PC-3 (cell line): ENCODE results near the gene ZBED4. TPM values are rescaled to one million over a fixed set of nuclear protein-coding genes. Genes with fewer than 3 reads are reported as not detected.

ENCODE experiments used
- ATAC-seq: fragments of 200-7000 bp; cut with Tn5 transposase; 2 replicates; pipeline ENCODE4 v1.9.1; 2020; ENCODE audit warnings: mild to moderate bottlenecking, moderate library complexity
- BruUV-seq: library from RNA; stranded (reverse); fragments of 400-500 nt; replicated peaks from 2 replicates; lab custom pipeline; 2021; lab: Mats Ljungman, UMichigan
- CTCF ChIA-PET: fragments of 300-600 bp; sonication (Branson Sonifier 250); formaldehyde crosslinking; loops from one replicate; lab custom pipeline; 2022; ENCODE audit warnings: antibody characterized with exemption; lab: Charles Lee
- POLR2A ChIA-PET: fragments of 300-600 bp; sonication (Branson Sonifier 250); formaldehyde crosslinking; loops from one replicate; lab custom pipeline; 2022; ENCODE audit warnings: antibody characterized with exemption; ENCODE audit not compliant: unreplicated experiment; lab: Charles Lee
- DNase-seq: peaks from one replicate; pipeline ENCODE4 v3.0.0-alpha.2; 2015
- H2AFZ ChIP-seq: fragments of 300-600 bp; sonication (generic); 2 replicates; pipeline ENCODE4 v1.6.0; 2016; ENCODE audit warnings: antibody characterized with exemption, low read length
- H3F3A ChIP-seq: fragments of 300-600 bp; sonication (generic); one replicate; pipeline ENCODE4 v1.6.0; 2017; ENCODE audit warnings: antibody characterized with exemption, low read length, control low read depth, mild to moderate bottlenecking; ENCODE audit not compliant: unreplicated experiment
- H3K27ac ChIP-seq: fragments of 300-600 bp; sonication (generic); 2 replicates; pipeline ENCODE4 v1.5.1; 2016; ENCODE audit warnings: mild to moderate bottlenecking, low read length
- H3K27me3 ChIP-seq: fragments of 300-600 bp; sonication (generic); 2 replicates; pipeline ENCODE4 v1.6.1; 2016; ENCODE audit warnings: low read length, mixed read lengths
- H3K36me3 ChIP-seq: fragments of 300-600 bp; sonication (generic); 2 replicates; pipeline ENCODE4 v1.6.1; 2016; ENCODE audit warnings: low read depth, mixed run types, low read length, mixed read lengths
- H3K4me1 ChIP-seq: fragments of 300-600 bp; sonication (generic); 2 replicates; pipeline ENCODE4 v1.5.1; 2016; ENCODE audit warnings: low read length; ENCODE audit not compliant: insufficient read depth
- H3K4me2 ChIP-seq: fragments of 300-600 bp; sonication (generic); 2 replicates; pipeline ENCODE4 v1.6.0; 2016; ENCODE audit warnings: low read length
- H3K4me3 ChIP-seq: fragments of 300-600 bp; sonication (generic); 2 replicates; pipeline ENCODE4 v1.5.1; 2016; ENCODE audit warnings: mild to moderate bottlenecking, low read length, mixed read lengths
- H3K79me2 ChIP-seq: fragments of 300-600 bp; sonication (generic); 2 replicates; pipeline ENCODE4 v1.6.1; 2017; ENCODE audit warnings: low read length, mixed read lengths
- H3K9ac ChIP-seq: fragments of 300-600 bp; sonication (generic); 2 replicates; pipeline ENCODE4 v1.6.0; 2016; ENCODE audit warnings: mild to moderate bottlenecking, low read length
- H3K9me2 ChIP-seq: fragments of 300-600 bp; sonication (generic); replicated peaks from 2 replicates; pipeline ENCODE4 v1.6.1; 2016; ENCODE audit warnings: mixed run types, low read length, mixed read lengths
- H3K9me3 ChIP-seq: fragments of 300-600 bp; sonication (generic); 2 replicates; pipeline ENCODE4 v1.6.1; 2016; ENCODE audit warnings: low read length, mixed read lengths
- H4K20me1 ChIP-seq: fragments of 300-600 bp; sonication (generic); 2 replicates; pipeline ENCODE4 v1.6.1; 2016; ENCODE audit warnings: low read length, mixed read lengths
- CTCF ChIP-seq: fragments of 300-600 bp; sonication (generic); conservative IDR thresholded peaks from 2 replicates; pipeline ENCODE4 v1.5.1; 2017; ENCODE audit warnings: antibody characterized with exemption, low read depth, mild to moderate bottlenecking, low read length
- EZH2 ChIP-seq: fragments of 300-600 bp; sonication (generic); IDR thresholded peaks from one replicate; pipeline ENCODE4 v1.6.1; 2017; ENCODE audit warnings: antibody characterized with exemption, mild to moderate bottlenecking, low read length; ENCODE audit not compliant: unreplicated experiment
- EZH2phosphoT487 ChIP-seq: fragments of 300-600 bp; sonication (generic); IDR thresholded peaks from 2 replicates; pipeline ENCODE4 v1.6.1; 2018; ENCODE audit warnings: mild to moderate bottlenecking, antibody characterized with exemption, low read length, borderline replicate concordance
- intact Hi-C: fragments of 100-400 bp; cut with micrococcal nuclease; formaldehyde crosslinking; loops from 2 replicates; pipeline ENCODE4 v1.9.0; 2023
- total RNA-seq: library from RNA; depleted of rRNA; stranded (reverse); fragments of >200 nt; gene quantifications from 2 replicates; pipeline ENCODE4 v1.2.3, GENCODE V29; 2014

Gene ZBED4
- total RNA-seq, 1 experiment from 2014 or later, result 11.5 TPM

GRCh38 chr22:49925525-49926128, 72.0 kb downstream of the ZBED4 start:
- intact Hi-C loops, result no loop called here
- H3F3A ChIP-seq, result no peaks in the 10 kb centered on the region
- ChIA-PET POLR2A (no interaction called here), CTCF (no interaction called here)
- H4K20me1 ChIP-seq, result no peaks in the 10 kb centered on the region
- H3K36me3 ChIP-seq, result no peaks in the 10 kb centered on the region
- H3K4me2 ChIP-seq, result no peak overlapping the region
- no peak overlapping the region for H3K27ac ChIP-seq
- DNase-seq, result no peak
- no peak overlapping the region for H2AFZ ChIP-seq
- peaks cover 4% of the 10 kb centered on the region; the same call in 1 of the 2 replicates for H3K4me1 ChIP-seq
- ATAC-seq, result no peak
- no peaks in the 10 kb centered on the region for H3K9me2 ChIP-seq
- H3K9me3 ChIP-seq, result no peaks in the 10 kb centered on the region
- TF ChIP-seq EZH2phosphoT487 (no peak), CTCF (no peak), EZH2 (no peak)
- H3K79me2 ChIP-seq, result no peaks in the 10 kb centered on the region
- no peak overlapping the region for H3K4me3 ChIP-seq
- H3K9ac ChIP-seq, result no peak overlapping the region
- H3K27me3 ChIP-seq, result no peaks in the 10 kb centered on the region
- BruUV-seq, result no TSS peak

- ChIA-PET CTCF (no interaction called here), POLR2A (no interaction called here)
- H2AFZ ChIP-seq, result no peak overlapping the region
- DNase-seq (no peak), ATAC-seq (no peak)
- no peak overlapping the region for H3K4me3 ChIP-seq
- no peaks in the 10 kb centered on the region for H3K9me2 ChIP-seq
- no peaks in the 10 kb centered on the region for H3F3A ChIP-seq
- H4K20me1 ChIP-seq, result no peaks in the 10 kb centered on the region
- no peak overlapping the region for H3K4me2 ChIP-seq
- no peak overlapping the region for H3K27ac ChIP-seq
- TF ChIP-seq EZH2phosphoT487 (no peak), EZH2 (no peak), CTCF (no peak)
- H3K9ac ChIP-seq, result no peak overlapping the region
- no TSS peak for BruUV-seq
- H3K27me3 ChIP-seq, result no peaks in the 10 kb centered on the region
- peaks cover 9% of the 10 kb centered on the region; the same call in 1 of the 2 replicates for H3K4me1 ChIP-seq
- H3K36me3 ChIP-seq, result no peaks in the 10 kb centered on the region
- H3K9me3 ChIP-seq, result no peaks in the 10 kb centered on the region
- no peaks in the 10 kb centered on the region for H3K79me2 ChIP-seq
- intact Hi-C loops, result no loop called here
These were observed 73.3 kb downstream of the ZBED4 start for GRCh38 chr22:49926916-49927315.

- H3K27me3 ChIP-seq, result no peaks in the 10 kb centered on the region
- H3K4me3 ChIP-seq, result no peak overlapping the region
- CTCF ChIA-PET, result no interaction called here
- H3K4me1 ChIP-seq, result peaks cover 9% of the 10 kb centered on the region; the same call in 1 of the 2 replicates
- no peaks in the 10 kb centered on the region for H3K9me3 ChIP-seq
- intact Hi-C loops, result no loop called here
- H3K27ac ChIP-seq, result no peak overlapping the region
- ATAC-seq (no peak), DNase-seq (no peak)
- H3F3A ChIP-seq, result no peaks in the 10 kb centered on the region
- H2AFZ ChIP-seq, result no peak overlapping the region
- POLR2A ChIA-PET, result no interaction called here
- no peaks in the 10 kb centered on the region for H3K79me2 ChIP-seq
- no peak overlapping the region for H3K4me2 ChIP-seq
- no peak for TF ChIP-seq EZH2phosphoT487
- no peak overlapping the region for H3K9ac ChIP-seq
- no peaks in the 10 kb centered on the region for H3K9me2 ChIP-seq
- H3K36me3 ChIP-seq, result no peaks in the 10 kb centered on the region
- no peaks in the 10 kb centered on the region for H4K20me1 ChIP-seq
- no TSS peak for BruUV-seq
These were observed 74.0 kb downstream of the ZBED4 start for GRCh38 chr22:49927483-49928184.
